Neural progenitor cell (in vitro differentiated cells): Measurements from ENCODE around the gene DPYD.

Experiments used
- EZH2 ChIP-seq: fragments of 200-600 bp; sonication (generic); IDR thresholded peaks from 2 replicates; pipeline ENCODE4 v1.6.1; 2017; ENCODE audit warnings: antibody characterized with exemption, mild to moderate bottlenecking, moderate library complexity
- EZH2phosphoT487 ChIP-seq: fragments of 200-600 bp; sonication (generic); IDR thresholded peaks from 2 replicates; pipeline ENCODE4 v1.6.1; 2017; ENCODE audit warnings: antibody characterized with exemption
- TF ChIP-seq, protein P1 (sequence below): fragments of 200-600 bp; sonication (generic); IDR thresholded peaks from 2 replicates; pipeline ENCODE4 v1.5.1; 2017; ENCODE audit warnings: antibody characterized with exemption, mild to moderate bottlenecking

DNA sequence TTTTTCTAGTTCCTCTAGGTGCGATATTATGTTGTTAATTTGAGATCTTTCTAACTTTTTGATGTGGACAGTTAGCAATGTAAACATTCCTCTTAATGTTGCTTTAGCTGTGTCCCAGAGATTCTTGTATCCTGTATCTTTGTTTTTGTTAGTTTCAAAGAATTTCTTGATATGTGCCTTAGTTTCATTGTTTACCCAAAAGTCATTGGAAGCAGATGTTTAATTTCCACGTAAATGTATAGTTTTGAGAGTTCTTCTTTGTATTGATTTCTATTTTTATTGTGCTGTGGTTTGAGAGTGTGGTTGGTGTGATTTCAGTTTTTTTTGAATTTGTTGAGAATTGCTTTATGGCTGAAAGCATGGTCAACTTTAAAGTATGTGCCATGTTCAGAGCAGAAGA lies 879.8 kb downstream of the DPYD start:
- TF ChIP-seq, protein P1, sequence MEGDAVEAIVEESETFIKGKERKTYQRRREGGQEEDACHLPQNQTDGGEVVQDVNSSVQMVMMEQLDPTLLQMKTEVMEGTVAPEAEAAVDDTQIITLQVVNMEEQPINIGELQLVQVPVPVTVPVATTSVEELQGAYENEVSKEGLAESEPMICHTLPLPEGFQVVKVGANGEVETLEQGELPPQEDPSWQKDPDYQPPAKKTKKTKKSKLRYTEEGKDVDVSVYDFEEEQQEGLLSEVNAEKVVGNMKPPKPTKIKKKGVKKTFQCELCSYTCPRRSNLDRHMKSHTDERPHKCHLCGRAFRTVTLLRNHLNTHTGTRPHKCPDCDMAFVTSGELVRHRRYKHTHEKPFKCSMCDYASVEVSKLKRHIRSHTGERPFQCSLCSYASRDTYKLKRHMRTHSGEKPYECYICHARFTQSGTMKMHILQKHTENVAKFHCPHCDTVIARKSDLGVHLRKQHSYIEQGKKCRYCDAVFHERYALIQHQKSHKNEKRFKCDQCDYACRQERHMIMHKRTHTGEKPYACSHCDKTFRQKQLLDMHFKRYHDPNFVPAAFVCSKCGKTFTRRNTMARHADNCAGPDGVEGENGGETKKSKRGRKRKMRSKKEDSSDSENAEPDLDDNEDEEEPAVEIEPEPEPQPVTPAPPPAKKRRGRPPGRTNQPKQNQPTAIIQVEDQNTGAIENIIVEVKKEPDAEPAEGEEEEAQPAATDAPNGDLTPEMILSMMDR: no peak
- no peak for TF ChIP-seq EZH2
- TF ChIP-seq EZH2phosphoT487: no peak
